Bronchial epithelial cell (primary cell): ENCODE results near the gene PHF2. TPM values are rescaled to one million over a fixed set of nuclear protein-coding genes. Genes with fewer than 3 reads are reported as not detected.
A peak's percentile ranks its signal among the peaks of the same experiment; 100 is the strongest.

Experiments used
- DNase-seq: peaks from one replicate; pipeline ENCODE4 v3.0.0-alpha.2; 2010; ENCODE audit warnings: low read depth
- FAIRE-seq: peaks from 2 replicates; lab custom pipeline; 2011; peaks lifted over from hg19 to GRCh38; lab: Jason Lieb, UNC
- H3K27me3 ChIP-seq: 2 replicates; pipeline ENCODE4 v1.5.1; 2011; ENCODE audit warnings: low read length; ENCODE audit not compliant: control insufficient read depth, insufficient read depth
- H3K36me3 ChIP-seq: 2 replicates; pipeline ENCODE4 v1.5.1; 2011; ENCODE audit warnings: low read length; ENCODE audit not compliant: control insufficient read depth, insufficient read depth
- H3K4me3 ChIP-seq: 2 replicates; pipeline ENCODE4 v1.5.1; 2011; ENCODE audit warnings: mild to moderate bottlenecking, low read depth, low read length, control low read depth
- total RNA-seq: library from RNA; depleted of rRNA; stranded (reverse); fragments of >200 nt; gene quantifications from 2 replicates; pipeline ENCODE4 v1.2.1, GENCODE V29; 2014
- TF ChIP-seq, protein P1 (sequence below): IDR thresholded peaks from 2 replicates; pipeline ENCODE4 v1.5.1; 2011; ENCODE audit warnings: mild to moderate bottlenecking, moderate library complexity, low read length, control low read depth, inconsistent platforms; ENCODE audit not compliant: insufficient read depth, severe bottlenecking

The PHF2 gene
- total RNA-seq, 1 donor from 2014 or later = 10.0 TPM

DNA sequence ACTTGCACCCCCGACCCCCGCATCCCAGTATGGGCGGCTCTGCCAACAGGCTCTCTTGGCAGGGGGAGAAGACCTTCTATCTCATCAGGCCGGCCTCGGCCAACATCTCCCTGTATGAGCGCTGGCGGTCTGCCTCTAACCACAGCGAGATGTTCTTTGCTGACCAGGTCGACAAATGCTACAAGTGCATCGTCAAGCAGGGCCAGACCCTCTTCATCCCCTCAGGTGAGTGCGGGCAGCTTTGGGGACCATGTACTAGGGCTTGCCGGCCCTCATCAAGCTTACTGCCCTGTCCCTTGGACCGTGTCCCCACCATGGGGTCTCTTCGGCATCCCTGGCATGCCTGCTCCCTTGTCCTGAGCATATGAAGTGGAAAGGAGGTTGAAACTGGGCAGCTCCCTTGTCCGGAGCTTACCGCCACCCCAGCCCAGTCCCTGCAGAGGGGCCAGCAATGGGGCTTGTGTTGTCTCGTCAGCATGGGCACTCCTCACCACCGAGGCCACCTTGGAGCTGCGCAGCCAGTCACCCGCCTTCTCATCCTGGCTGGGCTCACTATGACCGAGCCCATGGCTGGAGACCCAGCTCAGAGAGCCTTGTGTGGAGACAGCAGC, 78.1 kb downstream of the PHF2 start:
- FAIRE-seq = no peak
- TF ChIP-seq, protein P1, sequence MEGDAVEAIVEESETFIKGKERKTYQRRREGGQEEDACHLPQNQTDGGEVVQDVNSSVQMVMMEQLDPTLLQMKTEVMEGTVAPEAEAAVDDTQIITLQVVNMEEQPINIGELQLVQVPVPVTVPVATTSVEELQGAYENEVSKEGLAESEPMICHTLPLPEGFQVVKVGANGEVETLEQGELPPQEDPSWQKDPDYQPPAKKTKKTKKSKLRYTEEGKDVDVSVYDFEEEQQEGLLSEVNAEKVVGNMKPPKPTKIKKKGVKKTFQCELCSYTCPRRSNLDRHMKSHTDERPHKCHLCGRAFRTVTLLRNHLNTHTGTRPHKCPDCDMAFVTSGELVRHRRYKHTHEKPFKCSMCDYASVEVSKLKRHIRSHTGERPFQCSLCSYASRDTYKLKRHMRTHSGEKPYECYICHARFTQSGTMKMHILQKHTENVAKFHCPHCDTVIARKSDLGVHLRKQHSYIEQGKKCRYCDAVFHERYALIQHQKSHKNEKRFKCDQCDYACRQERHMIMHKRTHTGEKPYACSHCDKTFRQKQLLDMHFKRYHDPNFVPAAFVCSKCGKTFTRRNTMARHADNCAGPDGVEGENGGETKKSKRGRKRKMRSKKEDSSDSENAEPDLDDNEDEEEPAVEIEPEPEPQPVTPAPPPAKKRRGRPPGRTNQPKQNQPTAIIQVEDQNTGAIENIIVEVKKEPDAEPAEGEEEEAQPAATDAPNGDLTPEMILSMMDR = no peak
- H3K27me3 ChIP-seq = no peaks in the 10 kb centered on the region
- no peak overlapping the region for H3K4me3 ChIP-seq
- DNase-seq = no peak
- H3K36me3 ChIP-seq = peaks cover 15% of the 10 kb centered on the region

DNA sequence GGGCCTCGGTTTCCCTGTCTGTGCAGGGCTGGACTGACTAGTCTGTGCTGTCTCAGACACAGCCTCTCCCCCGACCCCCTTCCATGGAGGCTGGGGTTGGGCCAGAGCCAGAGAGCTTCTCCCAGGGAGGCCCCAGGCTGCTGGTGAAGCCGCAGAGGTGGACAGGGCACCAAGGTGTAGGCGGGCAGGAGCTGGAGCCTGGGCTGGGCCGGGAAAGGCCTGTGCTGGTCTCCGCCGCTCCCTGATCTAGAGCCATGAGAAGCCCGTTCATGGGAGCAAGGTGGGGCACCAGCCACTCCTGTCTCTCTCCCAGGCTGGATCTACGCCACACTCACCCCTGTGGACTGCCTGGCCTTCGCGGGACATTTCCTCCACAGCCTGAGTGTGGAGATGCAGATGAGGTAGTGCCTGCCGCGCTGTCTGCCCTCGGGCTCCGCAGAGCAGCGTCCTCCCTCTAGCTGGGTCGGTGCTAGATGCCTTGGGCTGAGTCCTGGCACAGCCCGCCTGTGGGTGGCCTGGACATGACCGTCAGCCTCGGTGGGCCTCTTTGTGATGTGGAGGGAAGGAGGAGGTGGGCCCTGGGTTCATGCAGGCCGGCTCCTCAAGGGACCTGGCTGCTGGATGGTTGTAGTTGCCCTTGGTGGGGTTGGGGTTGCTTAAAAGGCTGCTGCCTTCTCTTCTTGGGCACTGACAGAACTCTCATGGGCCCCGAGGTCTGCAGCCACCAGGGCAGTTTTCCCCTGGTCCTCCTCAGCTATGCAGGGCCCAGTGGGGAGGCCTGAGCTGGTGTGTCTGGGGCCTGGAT, 79.4 kb downstream of the PHF2 start:
- DNase-seq = no peak
- Histone ChIP-seq H3K4me3 (no peak overlapping the region), H3K27me3 (no peaks in the 10 kb centered on the region), H3K36me3 (peaks cover 14% of the 10 kb centered on the region)
- no peak for FAIRE-seq
- TF ChIP-seq, protein P1 = no peak

DNA sequence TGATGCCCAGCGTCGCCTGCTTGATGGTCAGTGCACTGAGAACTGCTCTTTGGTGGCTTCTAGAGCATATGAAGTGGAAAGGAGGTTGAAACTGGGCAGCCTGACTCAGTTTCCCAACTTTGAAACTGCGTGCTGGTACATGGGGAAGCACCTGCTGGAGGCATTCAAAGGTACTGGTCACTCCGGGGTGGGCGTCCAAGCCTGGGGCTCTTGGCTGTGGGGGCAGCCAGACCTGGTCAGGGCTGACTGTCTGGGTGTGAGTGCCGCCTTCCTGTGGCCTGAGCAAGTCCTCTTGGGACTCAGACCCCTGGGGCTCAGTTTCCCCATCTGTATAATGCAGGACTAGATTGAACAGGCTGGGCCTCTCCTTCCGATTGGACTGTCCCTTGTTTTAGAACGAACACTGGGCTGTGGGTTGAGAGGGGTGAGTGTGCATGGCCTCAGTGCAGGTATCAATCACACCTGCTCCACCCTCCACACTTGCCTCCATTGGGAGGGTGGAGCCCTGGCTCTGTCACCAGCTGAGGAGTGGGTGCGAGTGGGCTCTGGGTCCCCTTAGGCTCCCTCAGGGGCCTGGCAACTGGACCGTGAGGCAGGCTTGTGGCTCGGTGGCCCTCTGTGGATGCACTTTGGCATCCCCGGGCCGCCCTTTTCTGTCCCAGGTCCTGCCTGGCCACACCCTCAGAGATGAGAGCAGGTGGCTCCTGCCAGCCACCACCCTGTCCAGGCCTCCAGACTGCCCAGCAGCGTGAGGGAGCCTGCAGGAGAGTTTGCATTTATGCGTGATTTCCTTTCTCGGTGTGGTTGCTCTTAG, 80.2 kb downstream of the PHF2 start:
- no peak for FAIRE-seq
- TF ChIP-seq, protein P1 = no peak
- DNase-seq = no peak
- peaks cover 12% of the 10 kb centered on the region for H3K36me3 ChIP-seq
- no peak overlapping the region for H3K4me3 ChIP-seq
- H3K27me3 ChIP-seq = no peaks in the 10 kb centered on the region

DNA sequence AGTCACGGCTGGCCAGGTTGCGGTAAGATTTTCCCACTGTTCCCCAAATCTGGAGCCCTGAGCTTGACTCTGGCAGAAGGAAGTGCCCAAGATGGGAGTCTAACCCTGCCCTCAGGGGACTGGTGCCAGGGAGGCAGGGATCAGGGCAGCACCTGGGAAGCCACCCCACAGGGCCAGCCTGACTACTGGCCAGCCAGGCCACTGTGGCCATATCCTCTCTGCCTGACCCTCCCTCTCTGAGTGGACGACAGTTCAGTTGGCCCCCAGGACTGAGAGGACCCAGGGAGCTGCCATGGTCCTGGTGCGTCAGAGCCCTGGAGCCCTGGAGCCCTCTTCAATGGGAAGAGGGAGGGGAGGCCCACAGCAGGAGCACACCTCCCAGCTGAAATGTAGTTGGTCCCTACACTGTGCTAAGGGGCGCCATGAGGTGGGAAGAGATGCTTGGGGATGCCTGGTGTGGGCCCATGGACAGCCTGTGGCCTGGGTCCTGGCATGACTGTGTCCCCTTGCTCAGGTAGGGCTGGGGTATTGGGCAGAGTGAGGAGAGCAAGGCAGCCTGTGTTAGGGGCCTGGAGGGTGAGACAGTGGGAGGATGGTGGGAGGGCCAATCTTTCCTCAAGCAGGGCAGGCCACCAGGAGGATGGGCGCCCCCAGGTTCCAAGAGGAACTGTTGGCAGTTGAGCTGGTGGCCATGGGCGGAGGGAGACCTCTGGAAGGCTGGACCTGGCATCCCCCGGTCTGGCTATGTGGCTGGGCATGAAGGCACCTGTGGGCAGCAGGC, 81.1 kb downstream of the PHF2 start:
- DNase-seq (no peak), FAIRE-seq (no peak)
- H3K4me3 ChIP-seq = no peak overlapping the region
- TF ChIP-seq, protein P1 = no peak
- H3K36me3 ChIP-seq = peaks cover 12% of the 10 kb centered on the region
- no peaks in the 10 kb centered on the region for H3K27me3 ChIP-seq

DNA sequence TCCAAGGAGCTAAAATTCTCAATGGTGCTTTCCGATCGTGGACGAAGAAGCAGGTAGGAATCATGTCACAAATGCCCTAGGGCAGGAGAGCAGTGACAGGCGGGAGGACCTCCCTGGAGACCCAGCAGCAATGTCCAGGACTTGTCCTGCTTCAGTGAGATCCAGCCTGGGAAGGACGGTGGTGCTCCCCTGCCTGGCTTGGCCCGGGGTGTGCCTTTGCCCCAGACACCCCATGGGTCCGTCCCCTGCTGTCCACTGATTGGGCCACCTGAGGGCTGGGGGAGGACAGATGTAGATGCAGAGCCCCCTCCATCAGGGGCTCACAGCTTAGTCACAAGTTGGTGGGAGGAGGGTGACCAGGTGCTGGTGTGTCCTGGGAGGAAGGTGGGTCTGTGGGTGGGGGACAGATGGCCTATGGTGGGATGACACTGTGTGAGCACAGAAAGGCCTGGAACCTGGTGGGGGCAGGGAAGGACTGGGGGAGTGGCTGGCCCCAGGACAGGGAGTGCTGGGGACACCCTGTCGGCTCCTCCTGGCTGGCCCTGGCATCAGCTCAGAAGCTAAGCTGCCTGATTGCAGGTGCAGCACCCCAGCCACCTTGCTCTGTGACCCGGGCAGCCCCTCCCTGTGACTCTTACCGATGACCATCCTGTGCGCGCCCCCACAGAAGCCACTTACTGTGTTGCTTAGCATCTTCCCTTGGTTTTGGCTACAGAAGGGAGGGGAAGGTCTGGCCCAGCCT, 82.0 kb downstream of the PHF2 start:
- Histone ChIP-seq H3K36me3 (peaks cover 12% of the 10 kb centered on the region), H3K27me3 (no peaks in the 10 kb centered on the region), H3K4me3 (no peak overlapping the region)
- FAIRE-seq = peak; percentile 52
- no peak for DNase-seq
- TF ChIP-seq, protein P1 = no peak
